Panc1 (cell line): ENCODE data around the gene SPEF1.

ENCODE experiments used
- POLR2AphosphoS5 ChIP-seq: IDR thresholded peaks from 2 replicates; pipeline ENCODE4 v1.6.1; 2012; ENCODE audit warnings: mild to moderate bottlenecking, low read depth, low read length, moderate library complexity
- SIN3A ChIP-seq: IDR thresholded peaks from 2 replicates; pipeline ENCODE4 v1.6.1; 2012; ENCODE audit warnings: low read depth, mild to moderate bottlenecking, low read length, moderate library complexity, borderline replicate concordance; ENCODE audit not compliant: insufficient read depth
- TCF7L2 ChIP-seq: IDR thresholded peaks from 2 replicates; pipeline ENCODE4 v1.6.1; 2011; ENCODE audit warnings: mild to moderate bottlenecking, low read depth, low read length, inconsistent platforms
- TF ChIP-seq, protein P1 (sequence below): fragments of 450-650 bp; IDR thresholded peaks from 2 replicates; pipeline ENCODE4 v1.5.1; 2017; ENCODE audit warnings: mild to moderate bottlenecking
- TF ChIP-seq, protein P2 (sequence below), 2 experiments: IDR thresholded peaks; 2 replicates each; pipeline ENCODE4 v1.6.1; 2011 to 2012; ENCODE audit warnings: low read depth in 2 of 2, control low read depth in 1 of 2, low read length in 1 of 2, mild to moderate bottlenecking in 1 of 2, moderate library complexity in 1 of 2; ENCODE audit not compliant: insufficient read depth in 1 of 2

DNA sequence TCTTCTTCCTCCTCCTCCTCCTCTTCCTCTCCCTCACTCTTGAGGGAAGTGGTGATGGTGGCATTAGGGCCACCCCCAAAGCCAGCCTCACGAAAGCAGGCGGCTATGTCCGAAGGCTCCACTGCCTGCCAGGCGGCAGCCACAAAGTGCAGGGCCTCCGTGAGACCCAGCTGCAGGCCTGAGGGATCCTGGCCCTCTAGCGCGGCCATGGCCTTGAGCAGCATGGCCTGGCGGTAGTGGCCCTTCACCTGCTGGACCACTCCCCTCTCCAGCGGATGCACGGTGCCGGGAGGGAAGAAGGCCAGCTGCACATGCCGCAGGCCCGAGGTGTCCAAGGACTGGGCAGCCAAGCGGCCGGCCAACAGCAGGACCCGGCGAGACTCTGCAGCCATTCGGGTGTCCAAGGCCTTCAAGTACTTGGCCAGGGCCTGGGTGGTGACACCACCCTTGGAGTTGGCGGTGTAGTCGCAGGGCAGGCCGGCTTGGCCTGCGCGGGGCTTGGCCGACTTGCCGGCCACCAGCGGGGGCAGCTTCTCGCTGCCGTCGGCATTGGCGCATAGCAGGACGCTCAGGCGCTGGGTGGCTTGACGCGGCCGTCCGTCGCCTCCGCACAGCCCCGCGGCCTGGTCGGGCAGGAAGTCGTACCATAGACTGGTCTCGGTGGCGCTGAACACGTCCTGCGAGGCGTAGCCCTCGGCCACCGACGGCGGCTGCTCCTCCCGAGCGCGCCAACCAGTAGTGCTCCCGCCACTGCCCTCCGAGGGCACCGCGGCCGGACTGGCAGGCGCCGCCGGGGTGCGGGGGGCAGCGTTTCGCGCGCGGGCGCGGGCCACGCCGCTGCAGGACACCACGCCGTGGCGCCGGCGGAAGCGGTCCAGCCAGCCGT, 4.2 kb upstream of the SPEF1 start:
- TF ChIP-seq, protein P1, sequence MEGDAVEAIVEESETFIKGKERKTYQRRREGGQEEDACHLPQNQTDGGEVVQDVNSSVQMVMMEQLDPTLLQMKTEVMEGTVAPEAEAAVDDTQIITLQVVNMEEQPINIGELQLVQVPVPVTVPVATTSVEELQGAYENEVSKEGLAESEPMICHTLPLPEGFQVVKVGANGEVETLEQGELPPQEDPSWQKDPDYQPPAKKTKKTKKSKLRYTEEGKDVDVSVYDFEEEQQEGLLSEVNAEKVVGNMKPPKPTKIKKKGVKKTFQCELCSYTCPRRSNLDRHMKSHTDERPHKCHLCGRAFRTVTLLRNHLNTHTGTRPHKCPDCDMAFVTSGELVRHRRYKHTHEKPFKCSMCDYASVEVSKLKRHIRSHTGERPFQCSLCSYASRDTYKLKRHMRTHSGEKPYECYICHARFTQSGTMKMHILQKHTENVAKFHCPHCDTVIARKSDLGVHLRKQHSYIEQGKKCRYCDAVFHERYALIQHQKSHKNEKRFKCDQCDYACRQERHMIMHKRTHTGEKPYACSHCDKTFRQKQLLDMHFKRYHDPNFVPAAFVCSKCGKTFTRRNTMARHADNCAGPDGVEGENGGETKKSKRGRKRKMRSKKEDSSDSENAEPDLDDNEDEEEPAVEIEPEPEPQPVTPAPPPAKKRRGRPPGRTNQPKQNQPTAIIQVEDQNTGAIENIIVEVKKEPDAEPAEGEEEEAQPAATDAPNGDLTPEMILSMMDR: no peak
- TF ChIP-seq POLR2AphosphoS5 (no peak), SIN3A (no peak), TCF7L2 (no peak)
- TF ChIP-seq, protein P2, sequence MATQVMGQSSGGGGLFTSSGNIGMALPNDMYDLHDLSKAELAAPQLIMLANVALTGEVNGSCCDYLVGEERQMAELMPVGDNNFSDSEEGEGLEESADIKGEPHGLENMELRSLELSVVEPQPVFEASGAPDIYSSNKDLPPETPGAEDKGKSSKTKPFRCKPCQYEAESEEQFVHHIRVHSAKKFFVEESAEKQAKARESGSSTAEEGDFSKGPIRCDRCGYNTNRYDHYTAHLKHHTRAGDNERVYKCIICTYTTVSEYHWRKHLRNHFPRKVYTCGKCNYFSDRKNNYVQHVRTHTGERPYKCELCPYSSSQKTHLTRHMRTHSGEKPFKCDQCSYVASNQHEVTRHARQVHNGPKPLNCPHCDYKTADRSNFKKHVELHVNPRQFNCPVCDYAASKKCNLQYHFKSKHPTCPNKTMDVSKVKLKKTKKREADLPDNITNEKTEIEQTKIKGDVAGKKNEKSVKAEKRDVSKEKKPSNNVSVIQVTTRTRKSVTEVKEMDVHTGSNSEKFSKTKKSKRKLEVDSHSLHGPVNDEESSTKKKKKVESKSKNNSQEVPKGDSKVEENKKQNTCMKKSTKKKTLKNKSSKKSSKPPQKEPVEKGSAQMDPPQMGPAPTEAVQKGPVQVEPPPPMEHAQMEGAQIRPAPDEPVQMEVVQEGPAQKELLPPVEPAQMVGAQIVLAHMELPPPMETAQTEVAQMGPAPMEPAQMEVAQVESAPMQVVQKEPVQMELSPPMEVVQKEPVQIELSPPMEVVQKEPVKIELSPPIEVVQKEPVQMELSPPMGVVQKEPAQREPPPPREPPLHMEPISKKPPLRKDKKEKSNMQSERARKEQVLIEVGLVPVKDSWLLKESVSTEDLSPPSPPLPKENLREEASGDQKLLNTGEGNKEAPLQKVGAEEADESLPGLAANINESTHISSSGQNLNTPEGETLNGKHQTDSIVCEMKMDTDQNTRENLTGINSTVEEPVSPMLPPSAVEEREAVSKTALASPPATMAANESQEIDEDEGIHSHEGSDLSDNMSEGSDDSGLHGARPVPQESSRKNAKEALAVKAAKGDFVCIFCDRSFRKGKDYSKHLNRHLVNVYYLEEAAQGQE (IDR thresholded peaks at IDR 0.05; ENCODE audit: insufficient read depth in 1 of 2, low read depth in 2 of 2, low read length in 1 of 2): no peak
